DND-41 (cell line): ENCODE measurements around the gene NOS1AP.

Experiments
- EZH2 ChIP-seq: IDR thresholded peaks from 3 replicates; pipeline ENCODE4 v1.6.1; 2012; ENCODE audit warnings: borderline replicate concordance, low read depth, mild to moderate bottlenecking, moderate library complexity, low read length, inconsistent platforms; ENCODE audit not compliant: severe bottlenecking
- TF ChIP-seq, protein P1 (sequence below): IDR thresholded peaks from 2 replicates; pipeline ENCODE4 v1.5.1; 2012; ENCODE audit warnings: borderline replicate concordance, low read length, moderate library complexity, mild to moderate bottlenecking; ENCODE audit not compliant: poor library complexity, severe bottlenecking; ENCODE audit errors: extremely low read depth

DNA sequence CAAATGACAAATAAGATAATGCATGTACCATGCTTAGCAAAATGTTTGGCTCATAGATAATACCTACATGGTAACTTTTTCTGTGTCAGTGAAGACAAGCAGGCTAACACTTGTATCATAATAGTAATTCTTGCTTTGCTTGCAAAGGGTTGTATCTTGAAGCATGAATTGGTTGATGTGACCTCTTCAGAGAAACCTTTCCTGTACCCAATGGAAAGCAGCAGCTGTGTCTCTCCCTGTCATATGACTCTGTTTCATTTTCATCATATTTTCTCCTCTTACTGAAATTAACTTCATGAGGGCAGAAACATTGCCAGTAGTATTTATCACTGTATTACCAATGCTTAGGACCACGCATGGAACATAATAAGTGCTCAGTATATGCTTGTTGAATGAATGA, 338.0 kb downstream of the NOS1AP start:
- TF ChIP-seq, protein P1, sequence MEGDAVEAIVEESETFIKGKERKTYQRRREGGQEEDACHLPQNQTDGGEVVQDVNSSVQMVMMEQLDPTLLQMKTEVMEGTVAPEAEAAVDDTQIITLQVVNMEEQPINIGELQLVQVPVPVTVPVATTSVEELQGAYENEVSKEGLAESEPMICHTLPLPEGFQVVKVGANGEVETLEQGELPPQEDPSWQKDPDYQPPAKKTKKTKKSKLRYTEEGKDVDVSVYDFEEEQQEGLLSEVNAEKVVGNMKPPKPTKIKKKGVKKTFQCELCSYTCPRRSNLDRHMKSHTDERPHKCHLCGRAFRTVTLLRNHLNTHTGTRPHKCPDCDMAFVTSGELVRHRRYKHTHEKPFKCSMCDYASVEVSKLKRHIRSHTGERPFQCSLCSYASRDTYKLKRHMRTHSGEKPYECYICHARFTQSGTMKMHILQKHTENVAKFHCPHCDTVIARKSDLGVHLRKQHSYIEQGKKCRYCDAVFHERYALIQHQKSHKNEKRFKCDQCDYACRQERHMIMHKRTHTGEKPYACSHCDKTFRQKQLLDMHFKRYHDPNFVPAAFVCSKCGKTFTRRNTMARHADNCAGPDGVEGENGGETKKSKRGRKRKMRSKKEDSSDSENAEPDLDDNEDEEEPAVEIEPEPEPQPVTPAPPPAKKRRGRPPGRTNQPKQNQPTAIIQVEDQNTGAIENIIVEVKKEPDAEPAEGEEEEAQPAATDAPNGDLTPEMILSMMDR = no peak
- TF ChIP-seq EZH2 = no peak
